Uterus (tissue), 2 donors: ENCODE measurements around the gene VWA8.

Experiments
- POLR2A ChIP-seq, 2 donors: fragments of 450-650 bp; IDR thresholded peaks; one replicate each; pipeline ENCODE4 v1.6.1; 2016; ENCODE audit warnings: antibody characterized with exemption in 2 of 2, mild to moderate bottlenecking in 1 of 2, moderate library complexity in 1 of 2
- TF ChIP-seq, protein P1 (sequence below), 4 experiments: fragments of 200-600 bp in 2 of 4; fragments of 450-650 bp in 2 of 4; sonication (generic) in 2 of 4; IDR thresholded peaks; one replicate each; pipeline ENCODE4 v1.5.1; 2016 to 2019; ENCODE audit warnings: antibody characterized with exemption in 4 of 4, mild to moderate bottlenecking in 2 of 4, moderate library complexity in 1 of 4

DNA sequence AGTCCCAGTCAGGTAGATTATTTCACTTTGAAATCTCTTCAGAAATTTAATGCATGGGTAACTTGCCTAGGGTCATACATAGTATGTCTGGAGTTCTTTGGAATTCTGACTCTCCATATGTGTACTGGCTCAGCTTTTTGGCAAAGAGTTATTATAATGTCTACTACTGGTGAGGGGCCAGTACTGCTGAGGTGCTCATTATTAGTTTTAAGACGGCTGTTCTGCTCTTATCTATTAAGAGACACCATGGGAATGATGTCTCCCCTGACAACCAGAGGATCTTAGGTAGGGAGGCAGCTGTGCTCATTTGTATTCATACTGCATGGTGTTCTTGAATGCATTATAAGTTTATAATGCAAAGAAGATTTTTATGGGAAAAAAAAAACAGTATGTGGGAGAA lies 319.5 kb downstream of the VWA8 start:
- TF ChIP-seq, protein P1, sequence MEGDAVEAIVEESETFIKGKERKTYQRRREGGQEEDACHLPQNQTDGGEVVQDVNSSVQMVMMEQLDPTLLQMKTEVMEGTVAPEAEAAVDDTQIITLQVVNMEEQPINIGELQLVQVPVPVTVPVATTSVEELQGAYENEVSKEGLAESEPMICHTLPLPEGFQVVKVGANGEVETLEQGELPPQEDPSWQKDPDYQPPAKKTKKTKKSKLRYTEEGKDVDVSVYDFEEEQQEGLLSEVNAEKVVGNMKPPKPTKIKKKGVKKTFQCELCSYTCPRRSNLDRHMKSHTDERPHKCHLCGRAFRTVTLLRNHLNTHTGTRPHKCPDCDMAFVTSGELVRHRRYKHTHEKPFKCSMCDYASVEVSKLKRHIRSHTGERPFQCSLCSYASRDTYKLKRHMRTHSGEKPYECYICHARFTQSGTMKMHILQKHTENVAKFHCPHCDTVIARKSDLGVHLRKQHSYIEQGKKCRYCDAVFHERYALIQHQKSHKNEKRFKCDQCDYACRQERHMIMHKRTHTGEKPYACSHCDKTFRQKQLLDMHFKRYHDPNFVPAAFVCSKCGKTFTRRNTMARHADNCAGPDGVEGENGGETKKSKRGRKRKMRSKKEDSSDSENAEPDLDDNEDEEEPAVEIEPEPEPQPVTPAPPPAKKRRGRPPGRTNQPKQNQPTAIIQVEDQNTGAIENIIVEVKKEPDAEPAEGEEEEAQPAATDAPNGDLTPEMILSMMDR (IDR thresholded peaks at IDR 0.05), result no peak
- TF ChIP-seq POLR2A (IDR thresholded peaks at IDR 0.05), result no peak
